Thoracic aorta (tissue), 2 donors: Measurements from ENCODE around the gene DMWD. TPM values are rescaled to one million over a fixed set of nuclear protein-coding genes. Genes with fewer than 3 reads are reported as not detected.

Experiments used
- ATAC-seq: fragments of 150-250 bp; one replicate; pipeline ENCODE4 v1.8.0; 2017; ENCODE audit warnings: low read depth; ENCODE audit not compliant: insufficient number of reproducible peaks, low FRiP score
- DNase-seq: peaks from one replicate; pipeline ENCODE4 v3.0.0-alpha.2; 2020; ENCODE audit warnings: low spot score
- H3K27ac ChIP-seq, 2 donors: fragments of 200-600 bp; sonication (generic); 1 replicate in 1 of 2; 2 replicates in 1 of 2; pipeline ENCODE4 v1.5.1; 2016; ENCODE audit warnings: mild to moderate bottlenecking in 2 of 2, moderate library complexity in 2 of 2
- H3K27me3 ChIP-seq: fragments of 200-600 bp; sonication (generic); replicated peaks from 2 replicates; pipeline ENCODE4 v1.6.0; 2016; ENCODE audit warnings: mild to moderate bottlenecking; ENCODE audit not compliant: insufficient read depth
- H3K36me3 ChIP-seq: fragments of 200-600 bp; sonication (generic); one replicate; pipeline ENCODE4 v1.5.1; 2016
- H3K4me1 ChIP-seq, 2 donors: fragments of 200-600 bp; sonication (generic); 1 replicate in 1 of 2; 2 replicates in 1 of 2; pipeline versions ENCODE4 v1.5.1 to v1.6.0; 2016; ENCODE audit warnings: low read depth in 2 of 2, mild to moderate bottlenecking in 1 of 2; ENCODE audit not compliant: control insufficient read depth in 1 of 2
- H3K4me3 ChIP-seq: fragments of 200-600 bp; sonication (generic); 2 replicates; pipeline ENCODE4 v1.5.1; 2016; ENCODE audit warnings: mild to moderate bottlenecking
- H3K9me3 ChIP-seq: fragments of 200-600 bp; sonication (generic); 2 replicates; pipeline ENCODE4 v1.5.1; 2016
- CTCF ChIP-seq: fragments of 200-600 bp; sonication (generic); IDR thresholded peaks from one replicate; pipeline ENCODE4 v1.5.1; 2019; ENCODE audit warnings: antibody characterized with exemption
- total RNA-seq, 2 donors: library from RNA; depleted of rRNA; stranded (reverse); fragments of >200 nt; gene quantifications; one replicate each; pipeline versions ENCODE4 v1.1.0 to v1.2.3, GENCODE V29; 2016

Gene DMWD
- total RNA-seq, 2 donors from 2014 or later: 79.1 to 91.1 TPM

GRCh38 chr19:45762870-45763631, 29.6 kb downstream of the DMWD start:
- Histone ChIP-seq H3K4me3 (no peak overlapping the region), H3K4me1 (peaks cover 31 to 41% of the 10 kb centered on the region in 2 donors), H3K36me3 (no peaks in the 10 kb centered on the region), H3K9me3 (no peaks in the 10 kb centered on the region), H3K27ac (no peak overlapping the region), H3K27me3 (no peaks in the 10 kb centered on the region)
- no peak for TF ChIP-seq CTCF
- DNase-seq (no peak), ATAC-seq (no peak)

GRCh38 chr19:45761714-45762113, 30.9 kb downstream of the DMWD start:
- no peak for TF ChIP-seq CTCF
- no peak overlapping the region for H3K4me3 ChIP-seq
- ATAC-seq: no peak
- H3K27ac ChIP-seq: no peak overlapping the region
- DNase-seq: no peak
- peaks cover 31 to 37% of the 10 kb centered on the region in 2 donors for H3K4me1 ChIP-seq
- no peaks in the 10 kb centered on the region for H3K36me3 ChIP-seq
- H3K27me3 ChIP-seq: no peaks in the 10 kb centered on the region
- H3K9me3 ChIP-seq: no peaks in the 10 kb centered on the region

GRCh38 chr19:45758921-45759320, 33.7 kb downstream of the DMWD start:
- Histone ChIP-seq H3K4me3 (no peak overlapping the region), H3K4me1 (peaks cover 4 to 9% of the 10 kb centered on the region in 2 donors), H3K36me3 (no peaks in the 10 kb centered on the region), H3K27ac (no peak overlapping the region), H3K27me3 (no peaks in the 10 kb centered on the region), H3K9me3 (no peaks in the 10 kb centered on the region)
- DNase-seq (no peak), ATAC-seq (no peak)
- no peak for TF ChIP-seq CTCF

- H3K4me1 ChIP-seq: no peaks in the 10 kb centered on the region
- no peak for DNase-seq
- H3K4me3 ChIP-seq: no peak overlapping the region
- no peaks in the 10 kb centered on the region for H3K27me3 ChIP-seq
- no peaks in the 10 kb centered on the region for H3K9me3 ChIP-seq
- no peaks in the 10 kb centered on the region for H3K36me3 ChIP-seq
- ATAC-seq: no peak
- TF ChIP-seq CTCF: no peak
- H3K27ac ChIP-seq: no peak overlapping the region
Observed at GRCh38 chr19:45757695-45758094, 35.0 kb downstream of the DMWD start.

GRCh38 chr19:45754323-45754722, 38.3 kb downstream of the DMWD start:
- Histone ChIP-seq H3K4me3 (no peak overlapping the region), H3K4me1 (no peaks in the 10 kb centered on the region), H3K9me3 (no peaks in the 10 kb centered on the region), H3K27me3 (no peaks in the 10 kb centered on the region), H3K36me3 (no peaks in the 10 kb centered on the region), H3K27ac (no peak overlapping the region)
- DNase-seq: no peak
- ATAC-seq: no peak
- no peak for TF ChIP-seq CTCF
